Heart left ventricle (tissue), 16 donors: ENCODE results near the gene TRIM47. TPM values are rescaled to one million over a fixed set of nuclear protein-coding genes. Genes with fewer than 3 reads are reported as not detected.

ENCODE experiments used
- ATAC-seq, 4 donors: fragments of 200-7000 bp; cut with Tn5 transposase; one replicate each; pipeline ENCODE4 v1.9.1; 2020 to 2022; ENCODE audit warnings: moderate library complexity in 4 of 4, mild to moderate bottlenecking in 3 of 4, moderate number of reproducible peaks in 1 of 4
- DNase-seq, 5 donors: peaks; one replicate each; pipeline ENCODE4 v3.0.0-alpha.2; 2020
- H3K27ac ChIP-seq, 12 donors: fragments of 200-600 bp; sonication (generic) in 4 of 12; one replicate each; pipeline versions ENCODE4 v1.5.0 to v1.8.0; 2016 to 2022; ENCODE audit warnings: mild to moderate bottlenecking in 2 of 12
- H3K27me3 ChIP-seq, 9 donors: fragments of 200-600 bp; sonication (generic) in 2 of 9; one replicate each; pipeline versions ENCODE4 v1.5.1 to v1.8.0; 2016 to 2022; ENCODE audit warnings: mild to moderate bottlenecking in 3 of 9
- H3K36me3 ChIP-seq, 9 donors: fragments of 200-600 bp; sonication (generic) in 2 of 9; one replicate each; pipeline versions ENCODE4 v1.5.0 to v1.8.0; 2018 to 2022; ENCODE audit warnings: mild to moderate bottlenecking in 2 of 9
- H3K4me1 ChIP-seq, 12 donors: fragments of 200-600 bp; sonication (generic) in 4 of 12; one replicate each; pipeline versions ENCODE4 v1.5.0 to v1.8.0; 2016 to 2022; ENCODE audit warnings: mild to moderate bottlenecking in 3 of 12
- H3K4me3 ChIP-seq, 12 donors: fragments of 200-600 bp; sonication (generic) in 4 of 12; one replicate each; pipeline versions ENCODE4 v1.5.0 to v1.8.0; 2017 to 2022; ENCODE audit warnings: mild to moderate bottlenecking in 9 of 12, moderate library complexity in 4 of 12
- H3K9me3 ChIP-seq, 12 donors: fragments of 200-600 bp; sonication (generic) in 4 of 12; one replicate each; pipeline versions ENCODE4 v1.5.0 to v1.8.0; 2016 to 2022; ENCODE audit warnings: mild to moderate bottlenecking in 1 of 12
- POLR2A ChIP-seq, 2 donors: fragments of 450-650 bp; IDR thresholded peaks; one replicate each; pipeline ENCODE4 v1.6.1; 2017; ENCODE audit warnings: antibody characterized with exemption in 2 of 2, mild to moderate bottlenecking in 2 of 2, moderate library complexity in 2 of 2
- WGBS, 4 donors: extraction: QIAGEN DNeasy Blood & Tissue Kit in 2 of 4; methylation state at CpG; one replicate each; pipeline versions ENCODE4 v1.1.5 to v1.1.7; 2013 to 2018; 5-methylcytosine and 5-hydroxymethylcytosine counted together
- intact Hi-C, 10 donors: fragments of 100-400 bp; cut with DNase I; formaldehyde crosslinking; loops; one replicate each; pipeline versions ENCODE4 v1.11.1 to v1.14.2; 2022
- polyA plus RNA-seq, 2 donors: library from polyadenylated mRNA; stranded (reverse); fragments of 200-250 nt; gene quantifications; one replicate each; pipeline ENCODE4 v1.2.3, GENCODE V29; 2013
- total RNA-seq, 9 donors: library from RNA; depleted of rRNA in 2 of 9; stranded (reverse); fragments of >200 nt in 2 of 9; fragmentation: NEBNext Ultra II Directional in 3 of 9; extraction: Animal tissue kit (Norgen Biotek cat#: 25700) in 3 of 9; gene quantifications; one replicate each; pipeline versions ENCODE4 v1.1.0 to v1.2.4, GENCODE V29; 2016 to 2023
- TF ChIP-seq, protein P1 (sequence below), 12 donors: fragments of 200-600 bp; sonication (generic) in 4 of 12; IDR thresholded peaks; one replicate each; pipeline versions ENCODE4 v1.5.0 to v1.8.0; 2018 to 2022; ENCODE audit warnings: antibody characterized with exemption in 12 of 12, mild to moderate bottlenecking in 5 of 12
- donor health status: ischemic (EF 13 %, LVEDD 7.1; RV severe dilation, severe dysfunction).
- donor health status: healthy with polysubstance abuse.
- donor health status: DM: no; HTN: yes; CAD: no.
- donor health status: DM: no; HTN: no; CAD: no.
- donor health status: ischemic (EF 25% LVEDD 6.9; RV normal size, moderate dysfunction).
- donor health status: ischemic (EF 25% LVEDD 5.7; RV mildly dilated, moderate dysfunction).
- donor health status: healthy.
- donor health status: DM: yes; HTN: yes; CAD: no.
- donor health status: ischemic (EF 35%, LVEDD 5.7; RV mildly dilated, moderate dysfunction).
- donor health status: nonischemic (EF 11% LVEDD 7.7; RV severe dilation, severe dysfunction).
- donor health status: DM: yes; HTN: yes; CAD: no.
- donor health status: PGD.
- donor health status: ischemic (EF 29% LVEDD 5.4; RV normal size, mild dysfunction).
- donor health status: nonischemic (EF 23%, LVEDD 6.1; RV moderate dilation, normal function).

TRIM47 gene
- total and polyA plus RNA-seq, 11 donors, result 20.1 to 53.4 (median 23.3) TPM

GRCh38 chr17:75901727-75902126 lies 23.3 kb upstream of the TRIM47 start:
- H3K27me3 ChIP-seq, result no peaks in the 10 kb centered on the region
- H3K36me3 ChIP-seq, result peaks cover 0 to 57% (median 52%) of the 10 kb centered on the region in 9 donors
- ATAC-seq, result no peak
- 87 to 94% (median 91%) methylated on average over 12 to 18 of the region's 18 CpGs for WGBS, 4 donors
- intact Hi-C loops, result loop anchor here in 1 of 10 donors (10.0 kb wide), 1 partner anchor 373 kb away; no protein-coding TSS in a partner anchor
- H3K27ac ChIP-seq, result no peak overlapping the region
- peaks cover 0 to 27% (median 16%) of the 10 kb centered on the region in 12 donors for H3K4me1 ChIP-seq
- TF ChIP-seq POLR2A (IDR thresholded peaks at IDR 0.05), result no peak
- TF ChIP-seq, protein P1, sequence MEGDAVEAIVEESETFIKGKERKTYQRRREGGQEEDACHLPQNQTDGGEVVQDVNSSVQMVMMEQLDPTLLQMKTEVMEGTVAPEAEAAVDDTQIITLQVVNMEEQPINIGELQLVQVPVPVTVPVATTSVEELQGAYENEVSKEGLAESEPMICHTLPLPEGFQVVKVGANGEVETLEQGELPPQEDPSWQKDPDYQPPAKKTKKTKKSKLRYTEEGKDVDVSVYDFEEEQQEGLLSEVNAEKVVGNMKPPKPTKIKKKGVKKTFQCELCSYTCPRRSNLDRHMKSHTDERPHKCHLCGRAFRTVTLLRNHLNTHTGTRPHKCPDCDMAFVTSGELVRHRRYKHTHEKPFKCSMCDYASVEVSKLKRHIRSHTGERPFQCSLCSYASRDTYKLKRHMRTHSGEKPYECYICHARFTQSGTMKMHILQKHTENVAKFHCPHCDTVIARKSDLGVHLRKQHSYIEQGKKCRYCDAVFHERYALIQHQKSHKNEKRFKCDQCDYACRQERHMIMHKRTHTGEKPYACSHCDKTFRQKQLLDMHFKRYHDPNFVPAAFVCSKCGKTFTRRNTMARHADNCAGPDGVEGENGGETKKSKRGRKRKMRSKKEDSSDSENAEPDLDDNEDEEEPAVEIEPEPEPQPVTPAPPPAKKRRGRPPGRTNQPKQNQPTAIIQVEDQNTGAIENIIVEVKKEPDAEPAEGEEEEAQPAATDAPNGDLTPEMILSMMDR (IDR thresholded peaks at IDR 0.05), result no peak
- DNase-seq, result no peak
- H3K4me3 ChIP-seq, result no peak overlapping the region
- no peaks in the 10 kb centered on the region for H3K9me3 ChIP-seq

- no peak for ATAC-seq
- WGBS, 4 donors, result 86 to 91% (median 88%) methylated on average over 12 to 13 of the region's 13 CpGs
- Histone ChIP-seq H3K27me3 (no peaks in the 10 kb centered on the region), H3K4me3 (no peak overlapping the region), H3K4me1 (peaks cover 0 to 31% (median 18%) of the 10 kb centered on the region in 12 donors), H3K9me3 (no peaks in the 10 kb centered on the region), H3K36me3 (peaks cover 0 to 57% (median 52%) of the 10 kb centered on the region in 9 donors), H3K27ac (no peak overlapping the region)
- no peak for DNase-seq
- TF ChIP-seq, protein P1 (IDR thresholded peaks at IDR 0.05), result no peak
- no peak for TF ChIP-seq POLR2A (IDR thresholded peaks at IDR 0.05)
- intact Hi-C loops, result loop anchor here in 1 of 10 donors (10.0 kb wide), 1 partner anchor 374 kb away; no protein-coding TSS in a partner anchor
These were observed 22.5 kb upstream of the TRIM47 start for GRCh38 chr17:75900691-75901533.

DNA sequence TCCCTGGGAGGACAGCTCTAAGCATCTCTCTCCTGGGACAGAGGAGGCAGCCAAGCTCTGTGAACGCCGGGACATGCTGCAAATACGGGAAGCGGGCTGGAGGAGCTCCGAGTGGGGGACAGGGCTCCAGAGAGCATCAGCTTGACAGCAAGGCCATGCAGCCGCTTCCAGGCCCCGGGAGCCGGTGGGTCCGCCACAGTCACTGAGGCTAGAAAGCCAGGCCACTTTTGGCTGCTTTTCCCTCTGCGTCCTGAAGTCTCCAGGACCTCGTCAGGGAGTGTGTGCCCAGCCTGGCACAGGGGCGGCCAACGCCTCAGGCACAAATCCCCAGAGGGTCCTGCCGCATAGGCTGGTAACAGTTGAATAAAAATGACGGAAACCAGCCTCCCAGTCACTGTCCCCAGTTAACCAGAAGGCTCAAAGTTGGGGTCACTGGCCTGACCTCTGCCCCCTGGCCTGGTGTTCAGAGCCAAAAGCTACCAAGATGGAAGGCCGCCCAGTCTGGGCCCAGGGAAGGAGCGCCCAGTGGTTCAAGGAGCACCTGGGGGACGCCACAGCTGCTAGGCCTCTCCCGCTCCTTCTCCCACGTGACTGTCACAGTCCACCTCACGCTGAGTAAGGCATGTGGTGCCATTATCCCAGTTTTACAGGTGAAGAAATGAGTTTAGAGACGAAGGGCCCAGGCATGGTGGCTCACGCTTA lies 21.5 kb upstream of the TRIM47 start:
- no peak for DNase-seq
- Histone ChIP-seq H3K4me3 (no peak overlapping the region), H3K4me1 (peaks cover 0 to 34% (median 26%) of the 10 kb centered on the region in 12 donors), H3K36me3 (peaks cover 0 to 57% (median 52%) of the 10 kb centered on the region in 9 donors), H3K27ac (no peak overlapping the region), H3K9me3 (no peaks in the 10 kb centered on the region), H3K27me3 (no peaks in the 10 kb centered on the region)
- 88 to 95% (median 91%) methylated on average over 14 to 23 of the region's 23 CpGs for WGBS, 4 donors
- intact Hi-C loops, result loop anchor here in 7 of 10 donors (5.0 to 10.0 kb wide), 7 partner anchors 43 to 375 kb away; partner anchors contain the start of genes WBP2 (in 3 of the 7), GALK1 (in 1 of the 7), UNC13D (in 1 of the 7) and UNK (in 1 of the 7)
- ATAC-seq, result no peak
- TF ChIP-seq, protein P1 (IDR thresholded peaks at IDR 0.05), result no peak
- no peak for TF ChIP-seq POLR2A (IDR thresholded peaks at IDR 0.05)
